Caki2 (cell line): ENCODE results near the gene ACTRT2. TPM values are rescaled to one million over a fixed set of nuclear protein-coding genes. Genes with fewer than 3 reads are reported as not detected.

Experiments
- DNase-seq: peaks from one replicate; pipeline ENCODE4 v3.0.0-alpha.2; 2015; ENCODE audit warnings: low read depth
- in situ Hi-C: cut with HindIII; loops from 2 replicates; pipeline ENCODE4 v1.10.0; 2016; ENCODE audit warnings: low sequenced_read_pairs, low pct_unique_long_range_greater_than_20kb, mixed read lengths
- total RNA-seq: library from RNA; depleted of rRNA; stranded (reverse); fragments of >200 nt; shearing (Covaris generic); gene quantifications from 2 replicates; pipeline ENCODE4 v1.2.3, GENCODE V29; 2014; ENCODE audit warnings: low replicate concordance

Gene ACTRT2
- total RNA-seq, 1 experiment from 2014 or later, result not detected

DNA sequence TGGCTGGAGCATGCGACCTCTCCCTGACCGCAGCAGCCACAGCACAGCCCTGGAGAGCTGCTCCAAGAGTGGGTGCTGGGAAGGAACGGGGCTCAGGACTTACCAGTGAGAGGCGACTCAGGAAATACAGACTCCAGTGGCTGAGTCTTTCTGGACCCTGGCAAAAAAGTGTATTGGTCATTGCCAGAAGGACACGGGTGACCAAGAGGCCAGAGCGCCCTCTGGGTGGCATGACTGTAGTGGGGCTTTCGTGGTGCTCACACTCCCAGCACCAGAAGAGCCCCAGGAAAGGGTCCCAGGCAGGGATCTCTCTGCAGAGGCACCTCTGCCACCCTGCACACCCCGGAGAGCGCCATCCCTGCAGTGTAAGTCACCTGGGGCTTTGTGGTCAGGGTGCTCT lies 38.9 kb downstream of the ACTRT2 start:
- DNase-seq, result no peak
- in situ Hi-C loops, result no loop called here

DNA sequence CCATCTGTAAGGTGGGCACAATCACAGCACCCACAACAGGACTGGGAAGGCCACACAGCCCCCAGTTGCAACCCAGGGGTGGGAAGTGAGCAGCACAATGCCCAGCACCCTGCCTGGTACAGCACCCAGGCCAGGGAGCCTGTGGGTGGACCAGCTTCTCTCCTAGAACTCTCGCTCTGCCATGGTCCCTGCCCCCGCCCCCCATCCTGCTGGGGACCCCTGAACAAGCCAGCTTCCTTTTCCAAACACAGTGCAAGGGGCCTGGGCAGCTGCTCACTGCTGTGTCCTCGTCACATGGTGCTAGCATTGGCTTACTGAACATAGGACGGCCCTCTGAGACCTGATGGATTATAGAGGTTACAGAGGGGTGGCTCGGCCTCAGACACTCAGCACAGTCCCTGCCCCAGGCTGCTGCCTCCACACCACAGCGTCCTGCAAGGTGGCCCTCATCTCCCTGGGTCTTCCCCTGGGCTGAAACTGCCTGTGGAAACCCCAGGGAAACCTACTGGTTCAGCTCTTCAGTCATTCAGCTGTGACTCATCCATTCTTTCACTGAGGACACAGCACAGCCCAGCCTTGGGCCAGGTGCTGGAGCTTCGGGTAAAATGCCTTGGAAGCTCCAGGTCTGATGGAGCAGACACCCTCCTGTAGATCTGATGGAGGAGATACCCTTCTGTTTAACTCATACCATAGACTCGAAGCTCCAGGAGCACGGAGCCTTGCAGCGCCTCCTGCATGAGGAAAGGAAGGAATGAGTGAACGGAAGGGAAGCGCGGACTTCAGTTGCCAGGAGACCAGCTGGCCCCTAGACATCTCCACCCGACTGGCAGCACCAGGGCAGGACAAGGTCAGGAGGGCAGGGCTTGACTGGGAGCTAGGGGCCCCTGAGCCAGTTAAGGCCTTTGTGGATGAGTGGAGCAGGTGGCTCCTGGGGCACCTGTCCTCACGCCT lies 39.6 kb downstream of the ACTRT2 start:
- in situ Hi-C loops, result no loop called here
- peak; percentile 16 for DNase-seq

DNA sequence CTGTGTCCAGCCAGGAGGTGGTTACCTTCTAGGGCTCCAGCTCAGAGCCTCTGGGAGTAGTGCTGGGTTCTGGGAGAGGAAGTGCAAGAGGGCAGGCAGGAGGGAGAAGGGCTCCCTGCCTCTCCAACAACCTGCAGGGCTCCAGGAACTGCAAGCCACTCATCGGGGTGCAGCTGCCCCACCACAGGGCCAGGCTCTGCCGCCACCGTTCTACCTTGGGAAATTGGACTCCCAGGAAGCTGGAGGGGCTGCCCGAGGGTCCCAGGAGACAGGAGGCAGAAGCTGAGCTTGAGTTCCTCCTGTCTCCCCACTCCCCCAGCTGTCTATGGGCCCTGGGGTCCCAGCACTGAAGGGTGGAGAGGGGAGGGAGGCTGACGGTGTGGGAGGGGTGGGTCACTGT lies 40.3 kb downstream of the ACTRT2 start:
- in situ Hi-C loops, result no loop called here
- DNase-seq, result no peak

DNA sequence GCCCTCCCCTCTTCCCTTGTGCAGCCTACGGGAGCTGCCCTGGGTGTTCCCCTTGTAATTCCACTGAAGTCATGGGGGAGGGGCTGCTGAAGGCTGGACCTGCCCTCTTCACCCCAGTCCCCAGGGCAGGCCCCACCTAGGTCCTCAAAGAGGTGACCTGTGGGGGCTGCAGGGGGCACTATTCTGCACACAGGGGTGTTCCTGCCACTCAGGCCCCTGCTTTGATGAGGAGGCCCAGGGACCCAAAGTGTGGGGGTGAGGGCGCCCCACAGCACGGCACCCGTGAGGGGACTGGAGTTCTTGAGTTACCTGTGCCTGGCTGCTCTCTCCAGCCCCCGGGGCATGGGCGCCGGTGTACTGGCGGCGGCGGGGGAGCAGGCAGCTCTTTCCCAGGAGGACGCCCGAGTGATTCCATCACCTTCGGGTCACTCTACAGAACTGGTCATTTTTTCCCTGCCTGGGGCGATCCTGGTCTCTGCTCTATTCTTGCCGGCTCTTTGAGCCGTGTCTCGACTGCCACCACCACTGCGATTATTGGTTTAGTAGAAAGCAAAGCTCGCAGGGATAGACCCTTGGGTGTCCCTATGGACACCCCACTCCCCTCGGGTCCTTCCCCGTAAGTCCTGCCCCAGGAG lies 40.8 kb downstream of the ACTRT2 start:
- DNase-seq, result no peak
- in situ Hi-C loops, result no loop called here

DNA sequence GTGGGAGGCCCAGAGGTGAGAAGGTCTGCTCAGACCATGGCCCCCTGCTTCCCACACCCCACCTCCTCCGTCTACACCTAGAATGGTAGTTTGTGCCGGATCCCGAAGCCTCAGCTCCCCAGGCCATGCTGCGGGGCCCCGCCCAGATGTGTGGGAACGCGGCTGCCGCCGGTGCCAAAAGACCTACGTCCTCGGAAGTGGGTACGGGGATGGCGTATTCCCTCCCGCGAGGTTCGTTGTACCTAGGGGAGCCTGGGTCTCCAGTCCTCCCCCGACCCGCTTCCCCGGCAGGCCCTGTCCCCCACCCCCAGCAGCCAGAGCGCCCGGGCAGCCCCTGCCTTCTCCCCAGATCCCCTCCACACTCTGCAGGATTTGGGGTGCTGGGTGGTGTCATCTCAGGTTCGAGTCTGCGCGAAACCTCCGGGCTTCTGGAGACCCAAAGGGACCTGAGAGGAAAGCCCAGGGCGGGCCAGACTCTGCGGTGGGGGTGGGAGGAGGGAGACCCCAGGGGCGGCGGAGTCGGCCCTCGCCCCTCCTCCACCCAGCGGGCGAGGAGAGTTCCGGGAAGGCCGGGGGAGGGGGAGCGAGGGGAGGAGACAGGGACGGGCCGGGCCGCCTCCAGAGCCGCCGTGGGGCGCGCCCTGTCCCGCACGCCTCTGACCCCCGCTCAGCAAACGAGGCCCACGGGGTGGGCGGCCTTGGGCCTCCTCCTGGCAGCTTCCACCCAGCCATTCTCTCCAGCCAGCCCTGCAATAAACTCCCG lies 41.5 kb downstream of the ACTRT2 start:
- in situ Hi-C loops, result no loop called here
- DNase-seq, result no peak

DNA sequence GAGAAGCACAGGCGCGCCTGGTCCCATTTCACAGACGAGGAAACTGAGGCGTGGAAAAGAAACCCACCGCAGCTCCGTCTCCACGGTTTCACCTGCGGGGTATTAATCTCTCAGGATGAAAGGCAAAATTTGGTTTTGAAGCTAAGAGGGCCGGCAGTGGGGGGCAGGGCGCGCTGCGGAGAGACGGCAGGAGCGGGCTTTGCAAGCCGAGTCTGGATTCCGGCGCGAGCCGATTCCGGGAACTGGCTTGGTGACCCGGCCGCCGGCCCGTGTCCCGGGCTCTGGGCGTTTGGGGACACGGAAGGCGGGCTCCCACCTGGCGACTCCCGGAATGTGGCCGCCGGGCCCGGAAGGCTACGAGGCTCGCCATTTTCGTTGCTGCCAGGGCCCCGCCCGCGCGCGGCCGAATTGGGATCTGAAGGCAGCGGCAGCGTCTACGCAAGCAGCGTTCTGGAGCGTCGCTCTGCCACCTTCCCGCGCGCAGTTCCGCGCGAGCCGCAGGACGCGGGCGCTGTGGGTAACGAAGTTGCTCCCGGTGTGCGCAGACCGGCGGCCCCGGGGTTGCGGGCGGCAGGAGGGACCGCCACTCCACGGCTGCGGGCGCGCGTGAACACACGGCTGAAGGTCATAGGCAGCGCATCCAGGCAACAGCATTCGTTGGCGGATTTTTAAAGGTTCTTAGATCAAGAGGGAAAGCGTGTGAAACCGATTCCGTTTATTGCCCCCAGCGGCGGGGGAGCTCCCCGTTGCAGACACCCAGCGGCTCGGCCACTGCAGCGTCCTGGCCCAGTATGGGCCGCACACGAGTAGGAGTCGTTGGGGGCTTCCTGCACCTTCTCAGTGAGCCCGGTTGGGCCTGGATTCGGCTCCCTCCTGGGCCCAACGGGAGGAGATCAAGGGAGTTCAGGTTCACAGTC lies 42.4 kb downstream of the ACTRT2 start:
- in situ Hi-C loops, result no loop called here
- no peak for DNase-seq

DNA sequence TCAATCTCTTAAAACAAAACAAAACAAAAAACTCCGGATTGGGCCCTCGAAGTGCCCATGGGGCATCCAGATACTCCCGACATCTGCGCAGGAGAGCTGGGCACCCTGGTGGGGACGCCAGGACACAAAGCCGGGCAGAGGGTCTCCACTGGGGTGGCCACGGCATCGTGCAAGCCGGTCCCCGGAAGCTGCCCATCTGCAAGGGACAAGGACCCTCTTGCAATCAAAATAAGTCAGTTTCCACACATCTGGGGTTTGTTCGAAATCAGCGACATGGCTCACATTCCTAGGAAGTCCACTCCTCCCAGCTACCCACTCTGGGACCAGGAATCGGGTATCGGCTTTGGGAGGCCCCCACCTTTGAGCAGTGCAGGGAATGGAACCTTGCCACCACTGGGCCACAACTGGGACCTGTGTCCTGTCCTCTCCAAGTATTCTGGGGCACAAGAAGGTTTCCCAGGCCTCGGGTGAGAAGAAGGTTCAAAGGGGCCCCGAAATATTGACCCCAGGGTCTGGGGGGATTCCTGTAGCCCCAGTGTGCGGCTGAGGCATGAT lies 43.1 kb downstream of the ACTRT2 start:
- DNase-seq, result no peak
- in situ Hi-C loops, result no loop called here

DNA sequence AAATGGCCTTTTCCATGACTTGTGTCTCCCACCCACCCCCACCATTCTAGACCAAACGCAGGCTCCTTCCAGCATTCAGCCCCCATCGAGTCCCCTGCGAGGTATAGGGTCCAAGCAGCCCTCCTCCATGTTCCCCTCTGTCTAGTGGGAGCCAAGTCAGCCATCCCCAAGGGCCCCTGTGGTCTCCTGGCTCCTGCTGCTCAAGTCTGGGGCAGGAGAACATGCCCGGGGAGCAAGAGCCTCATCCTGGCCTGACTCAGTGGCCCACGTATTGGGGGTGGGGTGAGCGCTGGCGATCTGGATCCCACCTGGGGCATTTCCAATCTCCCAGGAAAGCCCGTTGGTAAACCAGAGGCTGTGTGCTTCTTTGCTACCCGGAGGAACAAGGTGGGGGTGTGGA lies 43.6 kb downstream of the ACTRT2 start:
- in situ Hi-C loops, result no loop called here

DNA sequence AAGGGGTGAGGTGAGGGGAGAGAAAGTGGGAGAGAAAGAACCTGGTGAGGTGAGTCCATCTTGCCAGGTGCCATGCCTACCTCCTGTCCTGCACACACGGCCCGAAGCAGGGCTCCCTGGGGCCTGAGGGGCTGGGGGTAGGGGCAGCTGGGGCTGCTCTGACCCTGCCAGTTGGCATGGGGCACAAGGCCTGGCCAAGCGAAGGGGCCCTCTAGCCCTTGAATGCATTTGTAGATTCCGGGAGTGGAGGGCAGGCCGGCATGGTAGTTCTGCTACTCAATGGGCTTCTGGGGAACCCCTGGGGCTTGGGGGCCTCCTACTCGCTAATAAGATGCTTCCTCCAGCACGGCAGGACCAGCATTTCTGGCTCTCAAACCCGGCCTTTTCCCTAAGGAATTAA lies 44.1 kb downstream of the ACTRT2 start:
- DNase-seq, result no peak
- in situ Hi-C loops, result no loop called here

More for the DNA sequence above, 43.6 kb downstream of the ACTRT2 start:
- DNase-seq, result no peak

DNA sequence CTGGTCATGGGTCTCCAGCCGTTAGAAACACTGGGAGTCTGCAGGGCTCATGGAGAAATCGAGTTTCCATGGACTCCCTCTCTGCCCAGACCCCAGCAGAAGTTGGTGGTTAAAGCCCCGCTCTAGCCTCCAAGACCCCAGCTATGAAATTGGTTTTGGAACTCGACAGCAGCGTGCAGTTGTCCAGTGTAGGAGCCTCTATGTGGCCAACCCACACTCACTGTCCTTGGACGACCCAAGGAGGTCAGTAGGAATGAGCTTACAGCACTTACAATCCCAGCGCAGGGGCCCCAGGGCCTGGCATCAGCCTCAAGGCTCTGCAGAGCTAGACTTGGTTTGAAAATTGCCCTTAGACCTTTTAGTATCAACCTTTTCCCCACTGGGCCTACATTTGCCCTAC lies 44.5 kb downstream of the ACTRT2 start:
- in situ Hi-C loops, result no loop called here

DNA sequence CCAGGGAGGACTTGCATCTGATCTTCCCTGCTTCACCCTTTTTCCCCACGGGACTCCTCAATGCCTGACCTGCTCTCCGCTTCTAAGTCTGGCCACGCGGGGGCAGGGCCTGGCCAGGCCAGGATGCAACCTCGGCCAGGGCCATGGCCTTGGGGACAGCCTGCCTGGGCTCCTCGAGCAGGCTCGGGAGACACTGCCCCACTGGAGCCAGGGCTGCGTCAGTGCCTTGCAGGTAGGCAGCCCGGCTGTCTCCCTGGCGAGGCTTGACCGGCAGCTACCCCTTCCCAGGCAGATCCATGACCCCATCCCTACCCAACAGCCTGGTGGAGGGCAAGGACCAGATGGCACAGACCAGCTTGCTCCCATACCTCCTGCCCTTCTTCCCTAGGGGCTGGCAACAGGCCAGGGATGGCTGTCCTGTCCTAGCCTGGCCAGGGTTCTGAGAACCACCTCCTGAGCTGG lies 45.0 kb downstream of the ACTRT2 start:
- in situ Hi-C loops, result no loop called here

More for the DNA sequence above, 44.5 kb downstream of the ACTRT2 start:
- DNase-seq, result no peak

DNA sequence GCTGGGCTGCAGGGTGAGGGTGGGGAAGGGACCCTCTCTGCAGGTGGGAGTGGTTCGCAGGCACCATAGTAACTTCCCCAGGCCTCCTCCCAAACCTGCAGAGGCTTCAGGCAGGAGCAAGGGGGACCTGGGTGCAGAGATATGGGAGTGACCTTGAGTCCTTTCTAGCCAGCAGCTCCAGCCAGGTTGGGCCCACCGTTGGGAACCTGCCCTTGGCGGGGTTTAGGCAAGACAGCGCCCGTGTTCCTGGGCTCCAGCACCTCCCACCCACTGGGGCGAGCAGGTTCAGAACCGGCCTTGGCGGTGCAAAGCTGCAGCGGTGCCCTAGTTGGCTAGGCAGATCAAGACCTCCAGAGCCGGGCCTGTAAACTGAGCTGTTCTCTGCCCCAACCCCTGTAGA lies 45.6 kb downstream of the ACTRT2 start:
- in situ Hi-C loops, result no loop called here
- DNase-seq, result no peak

More for the DNA sequence above, 45.0 kb downstream of the ACTRT2 start:
- no peak for DNase-seq

DNA sequence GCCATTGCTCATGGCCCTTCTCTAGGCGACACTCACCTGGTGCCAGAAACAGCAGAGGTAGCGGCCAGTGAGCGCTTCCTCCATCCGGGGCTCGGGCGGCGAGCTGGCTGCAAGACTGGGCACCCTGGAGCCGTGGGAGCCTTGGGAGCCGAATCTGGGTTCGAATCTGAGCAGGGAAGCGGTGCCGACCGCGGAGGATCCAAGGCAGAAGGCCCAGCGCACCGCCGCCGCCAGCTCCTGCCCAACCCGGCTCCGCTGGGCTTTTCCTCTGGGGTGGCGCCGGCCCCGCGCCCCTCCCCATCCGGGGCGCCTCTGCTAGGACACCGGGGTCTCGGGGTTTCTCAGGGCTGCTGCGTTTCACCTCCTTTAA lies 46.0 kb downstream of the ACTRT2 start:
- in situ Hi-C loops, result no loop called here
- no peak for DNase-seq

DNA sequence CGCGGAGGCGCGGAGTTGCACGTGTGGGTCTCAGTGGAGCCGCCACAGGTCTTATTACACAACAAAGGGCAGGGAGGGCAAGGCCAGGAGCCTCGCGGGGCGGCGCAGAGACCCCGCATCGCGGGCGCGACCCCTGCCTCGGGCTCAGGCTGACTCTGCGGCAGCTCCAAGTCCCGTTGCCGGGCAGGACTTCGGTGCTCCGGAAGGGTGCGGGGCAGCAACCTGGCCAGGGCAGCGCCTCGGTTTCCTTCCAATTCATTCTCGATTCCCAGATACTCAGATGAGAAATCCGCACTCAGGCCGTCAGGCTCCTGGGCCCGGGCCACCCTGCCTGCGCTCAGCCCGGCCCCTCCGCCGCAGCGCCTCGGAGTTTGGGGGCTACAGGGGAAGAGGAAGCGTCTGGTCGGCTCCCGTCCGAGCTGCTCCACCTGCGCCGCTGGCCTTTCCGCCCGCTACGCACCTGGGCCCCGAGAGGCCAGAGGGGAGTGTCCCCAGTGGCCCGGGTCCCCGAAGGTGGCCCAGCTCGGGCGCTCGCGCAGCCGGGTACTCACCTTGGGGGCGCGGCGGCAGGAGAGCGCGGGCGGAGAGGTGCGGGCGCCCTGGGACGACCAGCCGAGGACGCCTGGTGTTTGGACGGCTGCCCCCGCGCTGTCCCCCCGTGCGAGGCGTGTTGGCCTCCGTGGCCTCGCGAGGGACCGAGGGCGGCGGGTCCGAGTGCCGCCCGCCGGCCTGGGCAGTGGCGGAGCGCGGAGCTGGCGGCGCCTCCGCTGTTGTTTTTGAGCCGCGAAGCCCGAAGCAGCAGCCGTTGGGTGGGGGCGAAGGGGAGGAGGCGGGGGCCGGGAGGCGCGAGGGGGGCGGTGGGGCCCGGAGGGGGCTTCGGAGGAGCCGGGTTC lies 46.6 kb downstream of the ACTRT2 start:
- DNase-seq, result no peak
- in situ Hi-C loops, result no loop called here

DNA sequence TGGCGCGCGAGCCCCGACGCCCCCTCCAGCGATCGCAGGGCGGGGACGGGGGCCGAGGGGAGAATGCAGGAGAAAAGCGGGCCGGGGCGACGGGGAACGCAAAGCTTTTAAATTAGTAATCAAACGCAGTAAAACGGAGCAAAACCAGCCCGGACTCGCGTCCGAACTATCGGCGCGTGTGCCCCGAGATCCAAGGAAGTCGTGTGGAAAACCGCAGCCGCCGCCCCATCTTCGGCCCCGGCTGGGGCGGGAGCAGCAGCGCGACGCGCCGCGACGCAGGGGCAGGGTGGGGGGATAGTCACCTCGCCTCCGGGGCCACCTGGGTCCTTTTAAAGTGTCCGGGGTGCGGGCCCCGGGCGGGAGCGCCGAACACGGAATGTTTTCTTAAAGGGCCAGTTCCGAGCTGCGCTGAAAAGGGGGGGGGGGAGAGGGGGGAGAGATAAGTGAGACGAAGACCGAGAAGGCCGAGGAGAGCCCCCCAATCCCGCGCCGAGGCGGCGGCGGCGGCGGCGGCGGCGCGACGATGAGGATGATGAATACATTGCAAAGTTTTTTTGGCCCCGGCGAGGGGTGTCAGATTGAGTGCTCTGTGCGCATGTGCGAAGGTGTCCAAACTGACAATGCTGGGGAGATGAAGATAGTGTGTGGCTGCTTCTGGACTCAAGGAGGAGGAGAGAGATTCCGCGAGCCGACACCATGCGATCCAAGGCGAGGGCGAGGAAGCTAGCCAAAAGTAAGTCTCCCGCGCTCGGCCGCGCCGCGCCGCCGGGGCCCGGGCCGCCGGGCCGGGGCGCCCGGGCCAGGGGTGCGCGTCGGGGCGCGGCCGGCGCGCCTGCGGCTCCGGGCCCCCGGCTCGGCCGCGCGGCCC lies 47.5 kb downstream of the ACTRT2 start, which contains the start of gene PRDM16:
TSS of gene PRDM16 (plus strand) at position 640 of the 868 bp plus-strand sequence. CDS start at position 697, 57 bp downstream.
- no peak for DNase-seq
- in situ Hi-C loops, result no loop called here
